ENCODE results near the gene PON2. TPM values are rescaled to one million over a fixed set of nuclear protein-coding genes. Genes with fewer than 3 reads are reported as not detected.

The PON2 gene
- total RNA-seq, 2 donors from 2014 or later, result 49.7 to 76.2 TPM

GRCh38 chr7:95444796-95445195 is 10.0 kb upstream of the PON2 start:
- no peak for DNase-seq (ENCODE audit: low spot score)
- TF ChIP-seq CTCF (IDR thresholded peaks at IDR 0.05), result no peak
- Histone ChIP-seq H3K4me1 (ENCODE audit: control insufficient read depth in 1 of 2, low read depth in 2 of 2) (no peaks in the 10 kb centered on the region), H3K36me3 (no peaks in the 10 kb centered on the region), H3K27ac (no peak overlapping the region), H3K27me3 (replicated peaks; ENCODE audit: insufficient read depth) (no peaks in the 10 kb centered on the region), H3K4me3 (no peak overlapping the region), H3K9me3 (no peaks in the 10 kb centered on the region)
- ATAC-seq (ENCODE audit: insufficient number of reproducible peaks, low FRiP score, low read depth), result no peak

- H3K27ac ChIP-seq, result no peak overlapping the region
These were observed 6.4 kb upstream of the PON2 start for GRCh38 chr7:95441042-95441823.

DNA sequence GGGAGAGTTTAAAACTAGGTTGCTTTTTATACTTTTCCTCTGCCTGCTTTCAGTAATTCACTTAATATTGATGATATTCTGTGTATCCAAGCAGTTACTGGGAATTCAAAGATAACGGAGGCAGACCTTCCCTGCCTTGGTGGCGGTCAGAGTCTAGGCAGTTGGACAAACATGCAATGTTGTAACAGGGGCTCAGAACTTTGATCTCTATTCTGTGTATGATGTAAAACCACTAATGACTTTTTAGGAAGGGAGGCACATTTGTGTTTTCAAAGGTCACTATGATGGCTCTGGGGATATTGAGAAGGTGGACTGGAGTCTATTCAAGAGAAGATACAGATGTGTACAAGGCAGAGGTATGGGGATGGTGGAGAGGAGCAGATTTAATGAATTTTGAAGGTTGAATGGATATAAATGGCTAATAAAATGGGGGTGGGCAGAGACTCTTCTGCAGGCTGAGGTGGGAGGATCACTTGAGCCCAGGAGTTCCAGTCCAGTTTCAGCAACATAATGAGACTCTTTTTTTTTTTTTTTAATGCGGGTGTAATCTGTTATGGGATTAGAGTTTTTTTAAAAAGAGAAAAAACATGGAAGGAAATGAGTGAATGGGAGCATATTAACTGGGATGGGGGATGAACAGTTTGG is 5.7 kb upstream of the PON2 start:
- no peak for TF ChIP-seq CTCF (IDR thresholded peaks at IDR 0.05)
- Histone ChIP-seq H3K27ac (no peak overlapping the region), H3K27me3 (replicated peaks; ENCODE audit: insufficient read depth) (no peaks in the 10 kb centered on the region), H3K4me1 (ENCODE audit: control insufficient read depth in 1 of 2, low read depth in 2 of 2) (no peaks in the 10 kb centered on the region), H3K36me3 (no peaks in the 10 kb centered on the region), H3K4me3 (no peak overlapping the region), H3K9me3 (no peaks in the 10 kb centered on the region)
- ATAC-seq (ENCODE audit: insufficient number of reproducible peaks, low FRiP score, low read depth), result no peak
- no peak for DNase-seq (ENCODE audit: low spot score)

More at GRCh38 chr7:95441042-95441823, 6.4 kb upstream of the PON2 start:
- Histone ChIP-seq H3K36me3 (no peaks in the 10 kb centered on the region), H3K27me3 (replicated peaks; ENCODE audit: insufficient read depth) (no peaks in the 10 kb centered on the region), H3K4me1 (ENCODE audit: control insufficient read depth in 1 of 2, low read depth in 2 of 2) (no peaks in the 10 kb centered on the region), H3K4me3 (no peak overlapping the region), H3K9me3 (no peaks in the 10 kb centered on the region)
- ATAC-seq (ENCODE audit: insufficient number of reproducible peaks, low FRiP score, low read depth) (no peak), DNase-seq (ENCODE audit: low spot score) (no peak)
- TF ChIP-seq CTCF (IDR thresholded peaks at IDR 0.05), result no peak

GRCh38 chr7:95436407-95436806 is 1.6 kb upstream of the PON2 start:
- Histone ChIP-seq H3K27me3 (replicated peaks; ENCODE audit: insufficient read depth) (no peaks in the 10 kb centered on the region), H3K9me3 (no peaks in the 10 kb centered on the region), H3K4me3 (no peak overlapping the region), H3K27ac (no peak overlapping the region), H3K36me3 (no peaks in the 10 kb centered on the region), H3K4me1 (ENCODE audit: control insufficient read depth in 1 of 2, low read depth in 2 of 2) (peaks cover 0 to 3% of the 10 kb centered on the region in 2 donors)
- TF ChIP-seq CTCF (IDR thresholded peaks at IDR 0.05), result no peak
- DNase-seq (ENCODE audit: low spot score) (no peak), ATAC-seq (ENCODE audit: insufficient number of reproducible peaks, low FRiP score, low read depth) (no peak)

GRCh38 chr7:95435422-95435780 is 573 bp upstream of the PON2 start:
- Histone ChIP-seq H3K27ac (peak overlapping the region; percentile 85 to 92), H3K4me1 (ENCODE audit: control insufficient read depth in 1 of 2, low read depth in 2 of 2) (peaks cover 0 to 3% of the 10 kb centered on the region in 2 donors), H3K4me3 (peak overlapping the region; percentile 93), H3K27me3 (replicated peaks; ENCODE audit: insufficient read depth) (no peaks in the 10 kb centered on the region), H3K36me3 (no peaks in the 10 kb centered on the region), H3K9me3 (no peaks in the 10 kb centered on the region)
- no peak for DNase-seq (ENCODE audit: low spot score)
- no peak for TF ChIP-seq CTCF (IDR thresholded peaks at IDR 0.05)
- no peak for ATAC-seq (ENCODE audit: insufficient number of reproducible peaks, low FRiP score, low read depth)
